CD4-positive, alpha-beta T cell treated with Interleukin-15 for 4 hours (primary cell): ENCODE results near the gene GPR162.

Source experiments
- DNase-seq: peaks from one replicate; pipeline ENCODE4 v3.0.0-alpha.2; 2020; ENCODE audit warnings: low spot score

GPR162 gene

DNA sequence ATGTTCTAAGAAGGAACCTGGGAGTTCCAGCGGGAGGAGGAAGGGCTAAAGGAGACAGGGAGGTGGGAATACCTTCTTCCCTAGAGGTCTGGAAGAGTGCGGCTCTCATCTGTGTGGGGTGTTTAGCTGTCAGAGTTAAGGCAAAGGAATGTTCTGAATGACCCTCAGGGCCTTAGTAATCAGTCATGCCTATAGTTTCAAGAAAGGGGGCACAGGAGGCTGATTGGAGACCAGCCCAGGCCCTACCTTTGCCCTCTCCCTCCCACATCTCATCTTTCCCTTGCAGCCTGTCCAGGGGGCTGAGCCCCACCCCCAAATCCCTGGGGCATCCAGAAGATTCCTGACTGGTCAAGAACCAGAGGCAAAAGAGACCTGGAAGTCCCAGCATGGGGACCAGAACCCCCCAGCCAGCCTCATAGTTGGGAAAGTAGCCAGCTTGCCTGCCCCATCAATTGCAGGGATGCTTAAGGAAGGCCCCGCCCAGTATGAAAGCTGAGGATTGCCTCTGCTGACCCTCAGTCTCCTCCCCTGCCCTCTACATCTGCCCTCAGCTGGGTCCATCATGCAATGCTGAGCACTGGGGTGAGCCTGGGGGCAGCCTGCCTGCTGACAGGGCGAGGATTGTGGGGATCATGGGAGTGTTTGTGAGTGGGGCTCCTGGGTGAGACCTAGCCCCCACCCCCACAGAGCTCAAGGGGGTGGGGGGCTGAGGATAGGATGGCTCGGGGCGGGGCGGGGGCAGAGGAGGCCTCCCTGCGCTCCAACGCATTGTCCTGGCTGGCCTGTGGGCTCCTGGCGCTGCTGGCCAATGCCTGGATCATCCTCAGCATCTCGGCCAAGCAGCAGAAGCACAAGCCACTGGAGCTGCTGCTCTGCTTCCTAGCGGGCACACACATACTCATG, 1.8 kb downstream of the GPR162 start:
- no peak for DNase-seq

DNA sequence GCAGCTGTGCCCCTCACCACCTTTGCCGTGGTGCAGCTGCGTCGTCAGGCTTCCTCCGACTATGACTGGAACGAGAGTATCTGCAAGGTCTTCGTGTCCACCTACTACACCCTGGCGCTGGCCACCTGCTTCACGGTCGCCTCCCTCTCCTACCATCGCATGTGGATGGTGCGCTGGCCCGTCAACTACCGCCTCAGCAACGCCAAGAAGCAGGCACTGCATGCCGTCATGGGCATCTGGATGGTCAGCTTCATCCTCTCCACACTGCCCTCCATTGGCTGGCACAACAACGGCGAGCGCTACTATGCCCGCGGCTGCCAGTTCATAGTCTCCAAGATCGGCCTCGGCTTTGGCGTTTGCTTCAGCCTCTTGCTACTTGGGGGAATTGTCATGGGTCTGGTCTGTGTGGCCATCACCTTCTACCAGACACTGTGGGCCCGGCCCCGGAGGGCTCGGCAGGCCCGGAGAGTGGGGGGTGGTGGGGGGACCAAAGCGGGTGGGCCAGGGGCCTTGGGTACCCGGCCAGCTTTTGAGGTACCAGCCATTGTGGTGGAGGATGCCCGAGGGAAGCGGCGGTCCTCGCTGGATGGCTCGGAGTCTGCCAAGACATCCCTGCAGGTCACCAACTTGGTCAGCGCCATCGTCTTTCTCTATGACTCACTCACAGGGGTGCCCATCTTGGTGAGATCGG, 2.6 kb downstream of the GPR162 start:
- DNase-seq: no peak

- no peak for DNase-seq
These were observed 3.3 kb downstream of the GPR162 start for GRCh38 chr12:6824901-6825381.

DNA sequence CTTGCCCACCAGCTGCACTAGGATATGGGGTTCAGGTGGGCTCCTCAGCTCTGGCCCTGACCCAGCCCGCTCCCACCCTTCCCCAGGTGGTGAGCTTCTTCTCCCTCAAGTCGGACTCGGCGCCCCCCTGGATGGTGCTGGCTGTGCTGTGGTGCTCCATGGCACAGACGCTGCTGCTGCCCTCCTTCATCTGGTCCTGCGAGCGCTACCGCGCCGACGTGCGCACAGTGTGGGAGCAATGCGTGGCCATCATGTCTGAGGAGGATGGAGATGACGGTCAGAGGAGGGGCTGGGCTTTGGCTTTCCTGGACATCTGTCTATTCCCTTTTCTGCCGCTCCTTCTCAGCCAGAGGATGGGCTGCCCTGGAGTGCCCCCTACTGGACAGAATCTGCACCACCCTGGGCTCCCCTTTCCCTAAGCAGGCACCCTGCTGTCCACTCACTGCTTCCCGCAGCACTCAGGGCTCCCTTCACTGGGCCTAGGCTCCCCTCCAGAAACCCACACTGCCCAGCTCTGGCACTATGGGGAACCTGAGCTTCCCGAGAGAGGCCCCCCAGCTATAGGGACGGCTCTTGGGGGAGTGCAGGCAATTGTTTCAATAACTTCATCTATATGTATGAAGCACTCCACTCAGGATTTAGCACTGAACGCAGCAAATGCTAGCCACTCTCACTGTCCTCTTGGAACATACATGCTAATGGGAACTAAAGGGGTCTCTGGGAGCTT, 3.9 kb downstream of the GPR162 start:
- DNase-seq: peak; percentile 79

- no peak for DNase-seq
These were observed 4.6 kb downstream of the GPR162 start for GRCh38 chr12:6826125-6826733.

- no peak for DNase-seq
These were observed 5.3 kb downstream of the GPR162 start for GRCh38 chr12:6826734-6827436.

- peak; percentile 14 for DNase-seq
These were observed 5.9 kb downstream of the GPR162 start for GRCh38 chr12:6827437-6827911.

DNA sequence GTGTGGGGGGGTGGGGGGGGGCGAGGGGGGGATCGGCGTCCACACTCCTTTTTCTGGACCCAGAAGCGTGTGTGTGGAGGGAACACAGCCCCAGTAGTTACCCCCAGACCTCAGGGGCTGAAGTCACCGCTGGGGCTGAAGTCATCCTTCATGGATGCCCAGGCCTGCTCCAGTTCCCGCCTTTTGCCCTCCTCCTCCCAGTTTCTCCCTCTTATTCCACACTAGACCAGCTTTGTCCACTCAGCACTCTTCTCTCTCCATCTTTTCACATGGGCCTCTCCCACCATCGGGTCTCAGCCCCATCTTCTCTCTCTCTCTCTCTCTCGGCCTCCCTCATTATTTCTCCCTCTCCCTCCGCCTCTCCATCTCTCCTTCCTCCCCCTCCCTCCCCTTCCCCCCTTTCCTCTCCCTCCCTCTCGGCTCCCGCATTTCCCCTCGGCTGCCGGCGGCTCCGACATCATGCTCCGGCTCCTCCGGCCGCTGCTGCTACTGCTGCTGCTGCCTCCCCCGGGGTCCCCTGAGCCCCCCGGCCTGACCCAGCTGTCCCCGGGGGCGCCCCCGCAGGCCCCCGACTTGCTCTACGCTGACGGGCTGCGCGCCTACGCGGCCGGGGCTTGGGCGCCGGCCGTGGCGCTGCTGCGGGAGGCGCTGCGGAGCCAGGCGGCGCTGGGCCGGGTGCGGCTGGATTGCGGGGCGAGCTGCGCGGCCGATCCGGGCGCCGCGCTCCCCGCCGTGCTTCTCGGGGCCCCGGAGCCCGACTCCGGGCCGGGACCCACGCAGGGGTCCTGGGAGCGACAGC, 6.6 kb downstream of the GPR162 start, which contains the start of gene P3H3:
Gene P3H3, plus strand, starts transcription at position 426 of the 799 bp plus-strand sequence. Its CDS starts 34 bp downstream, at position 460.
- DNase-seq: no peak

DNA sequence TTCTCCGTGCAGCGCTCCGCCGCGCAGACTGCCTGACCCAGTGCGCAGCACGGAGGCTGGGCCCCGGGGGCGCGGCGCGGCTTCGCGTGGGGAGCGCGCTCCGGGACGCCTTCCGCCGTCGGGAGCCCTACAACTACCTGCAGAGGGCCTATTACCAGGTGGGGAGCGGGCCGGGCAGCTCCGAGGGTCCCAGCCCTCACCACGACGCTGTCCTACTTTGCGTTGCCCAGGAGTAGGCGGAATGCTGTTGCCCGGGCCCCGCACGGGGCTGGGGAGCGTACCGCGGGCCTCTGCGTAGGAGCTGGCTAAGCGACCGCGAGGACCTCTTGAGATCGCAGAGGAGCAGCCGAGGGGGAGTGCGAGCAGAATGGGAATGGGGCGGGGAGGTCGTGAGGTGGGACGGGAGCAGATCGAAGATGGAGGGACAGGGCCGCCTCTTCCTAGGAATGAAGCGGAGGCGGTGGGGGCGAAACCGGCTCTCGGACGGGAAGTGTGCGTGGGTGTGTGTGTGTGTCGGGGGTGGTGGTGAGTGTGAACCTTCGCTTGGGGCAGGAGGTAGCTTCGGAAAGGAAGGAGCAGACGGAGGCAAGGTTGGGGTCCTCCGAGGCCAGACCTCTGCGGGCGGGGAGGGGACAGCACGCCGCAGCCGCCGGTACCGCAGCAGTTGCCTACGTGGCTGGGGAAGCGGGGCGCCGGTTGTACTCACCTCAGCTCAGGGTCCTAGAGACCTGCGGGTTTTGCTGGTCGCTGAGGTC, 7.3 kb downstream of the GPR162 start:
- DNase-seq: peak; percentile 30

- no peak for DNase-seq
These were observed 8.1 kb downstream of the GPR162 start for GRCh38 chr12:6829536-6830220.

- DNase-seq: no peak
These were observed 8.8 kb downstream of the GPR162 start for GRCh38 chr12:6830286-6830890.

DNA sequence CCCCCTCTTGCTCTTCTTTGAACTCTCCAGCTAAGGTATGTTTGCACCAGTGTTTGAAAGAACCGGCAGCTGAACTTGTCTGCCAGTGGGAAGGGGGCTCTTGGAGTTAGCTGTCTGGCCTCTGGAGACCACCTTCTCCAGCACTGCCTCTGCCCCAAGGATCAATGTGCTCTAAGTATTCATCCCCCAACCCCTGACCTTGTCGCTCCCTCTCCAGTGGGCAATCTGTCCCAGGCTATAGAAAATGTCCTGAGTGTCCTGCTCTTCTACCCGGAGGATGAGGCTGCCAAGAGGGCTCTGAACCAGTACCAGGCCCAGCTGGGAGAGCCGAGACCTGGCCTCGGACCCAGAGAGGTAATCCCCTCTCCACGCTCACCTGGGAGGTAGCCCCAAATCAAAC, 9.4 kb downstream of the GPR162 start:
- DNase-seq: no peak

DNA sequence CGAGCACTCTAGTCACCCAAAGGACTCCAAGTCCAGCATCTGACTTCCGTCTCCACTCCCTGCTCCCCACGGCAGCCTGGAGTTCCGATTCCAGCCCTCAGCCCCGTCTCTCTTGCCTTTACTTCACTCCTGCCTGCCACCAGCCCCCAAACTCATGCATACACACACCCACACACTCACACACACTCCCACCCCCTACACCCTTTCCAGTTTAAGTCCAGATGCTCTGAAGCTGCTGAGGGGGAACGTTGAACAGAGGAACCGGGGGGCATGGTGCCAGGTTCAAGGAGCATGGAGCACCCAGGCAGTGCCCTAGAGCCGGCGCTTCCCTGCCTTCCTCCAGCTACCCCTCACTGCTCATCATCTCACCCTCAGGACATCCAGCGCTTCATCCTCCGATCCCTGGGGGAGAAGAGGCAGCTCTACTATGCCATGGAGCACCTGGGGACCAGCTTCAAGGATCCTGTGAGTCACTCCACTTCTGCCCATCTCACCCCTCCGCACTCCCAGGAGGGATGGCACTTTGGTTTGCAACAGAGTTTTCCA, 9.9 kb downstream of the GPR162 start:
- DNase-seq: no peak

- DNase-seq: no peak
These were observed 10.5 kb downstream of the GPR162 start for GRCh38 chr12:6832125-6832524.

- no peak for DNase-seq
These were observed 11.7 kb downstream of the GPR162 start for GRCh38 chr12:6833189-6833890.

DNA sequence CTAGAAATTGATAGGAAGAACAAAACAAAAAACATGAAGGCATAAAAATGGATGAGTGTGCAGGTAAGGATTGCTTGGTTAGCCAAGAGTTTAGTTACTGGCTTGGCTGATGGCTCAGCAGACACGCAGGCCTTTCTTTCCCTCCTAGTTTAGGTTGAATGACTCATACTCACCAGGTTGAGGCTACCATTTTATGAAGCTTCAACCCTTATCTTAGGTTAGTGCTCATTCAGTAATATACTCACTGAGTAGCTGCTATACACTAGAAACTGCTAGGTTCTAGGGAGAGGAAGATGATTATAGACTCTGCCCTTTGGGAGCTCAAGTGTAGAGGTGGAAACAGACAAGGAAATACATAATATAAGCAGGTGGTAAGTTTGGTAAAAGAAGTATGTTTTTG, 12.6 kb downstream of the GPR162 start:
- no peak for DNase-seq

GRCh38 chr12:6834873-6835272, 13.3 kb downstream of the GPR162 start:
- no peak for DNase-seq

DNA sequence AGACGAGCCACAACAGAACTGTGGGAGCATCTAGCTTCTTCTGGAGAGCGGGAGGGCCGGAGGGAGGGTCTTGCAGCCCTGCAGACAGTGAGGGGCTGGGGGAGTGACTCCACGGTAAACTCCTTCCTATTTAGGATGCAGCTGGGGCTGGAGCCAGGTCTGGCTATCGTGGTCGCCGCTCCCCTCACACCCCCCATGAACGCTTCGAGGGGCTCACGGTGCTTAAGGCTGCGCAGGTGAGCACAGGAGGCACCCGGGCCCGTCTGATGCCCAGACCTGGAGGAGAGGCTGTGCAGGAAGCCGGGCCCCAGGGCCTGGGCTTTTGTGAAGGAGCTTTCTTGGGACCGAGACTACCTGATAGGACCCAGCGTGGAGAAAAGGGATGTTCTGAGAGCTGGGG, 15.2 kb downstream of the GPR162 start:
- no peak for DNase-seq
